H9 (cell line): ENCODE measurements around the gene DPH3. TPM values are rescaled to one million over a fixed set of nuclear protein-coding genes. Genes with fewer than 3 reads are reported as not detected.

Source experiments
- DNase-seq: peaks from one replicate; pipeline ENCODE4 v3.0.0-alpha.2; 2017
- H2AFZ ChIP-seq: one replicate; pipeline ENCODE4 v1.6.1; 2013; ENCODE audit warnings: mild to moderate bottlenecking, low read length, control low read depth, moderate library complexity
- H2AK5ac ChIP-seq: 2 replicates; pipeline ENCODE4 v1.6.1; 2013; ENCODE audit warnings: low read length, control low read depth, mixed read lengths; ENCODE audit not compliant: insufficient read length
- H2BK120ac ChIP-seq: one replicate; pipeline ENCODE4 v1.6.1; 2013; ENCODE audit warnings: low read depth, mild to moderate bottlenecking, low read length, control low read depth, inconsistent platforms; ENCODE audit not compliant: poor library complexity, severe bottlenecking
- H2BK12ac ChIP-seq: 2 replicates; pipeline ENCODE4 v1.6.1; 2013; ENCODE audit warnings: low read length, control low read depth, mixed read lengths, low read depth; ENCODE audit not compliant: insufficient read length
- H2BK15ac ChIP-seq: 2 replicates; pipeline ENCODE4 v1.6.1; 2013; ENCODE audit warnings: low read depth, low read length, control low read depth
- H2BK20ac ChIP-seq: one replicate; pipeline ENCODE4 v1.6.1; 2013; ENCODE audit warnings: low read depth, mild to moderate bottlenecking, low read length, control low read depth, inconsistent platforms; ENCODE audit not compliant: poor library complexity, severe bottlenecking
- H2BK5ac ChIP-seq: 2 replicates; pipeline ENCODE4 v1.6.1; 2013; ENCODE audit warnings: low read length, control low read depth, mixed read lengths; ENCODE audit not compliant: insufficient read length
- H3K14ac ChIP-seq: 2 replicates; pipeline ENCODE4 v1.6.1; 2013; ENCODE audit warnings: low read length, control low read depth; ENCODE audit not compliant: insufficient read depth
- H3K18ac ChIP-seq: 2 replicates; pipeline ENCODE4 v1.6.1; 2013; ENCODE audit warnings: low read depth, mild to moderate bottlenecking, mixed read lengths, low read length, control low read depth; ENCODE audit not compliant: insufficient read length
- H3K23ac ChIP-seq: 2 replicates; pipeline ENCODE4 v1.6.1; 2013; ENCODE audit warnings: low read length, control low read depth, mixed read lengths, low read depth; ENCODE audit not compliant: insufficient read length
- H3K23me2 ChIP-seq: 2 replicates; pipeline ENCODE4 v1.6.1; 2013; ENCODE audit warnings: low read depth, mild to moderate bottlenecking, mixed read lengths, low read length, control low read depth; ENCODE audit not compliant: insufficient read length, poor library complexity, severe bottlenecking
- H3K27ac ChIP-seq: 2 replicates; pipeline ENCODE4 v1.5.1; 2013; ENCODE audit warnings: low read length, control low read depth, mixed read lengths, low read depth; ENCODE audit not compliant: insufficient read length
- H3K27me3 ChIP-seq: 2 replicates; pipeline ENCODE4 v1.6.1; 2013; ENCODE audit warnings: low read length, control low read depth, inconsistent platforms; ENCODE audit not compliant: insufficient read depth
- H3K4ac ChIP-seq: 2 replicates; pipeline ENCODE4 v1.6.1; 2013; ENCODE audit warnings: low read depth, mild to moderate bottlenecking, control low read depth, inconsistent platforms, low read length, moderate library complexity
- H3K4me1 ChIP-seq: 2 replicates; pipeline ENCODE4 v1.6.1; 2013; ENCODE audit warnings: low read length, control low read depth, inconsistent platforms; ENCODE audit not compliant: insufficient read depth
- H3K4me2 ChIP-seq: 2 replicates; pipeline ENCODE4 v1.6.1; 2013; ENCODE audit warnings: low read length, control low read depth, mixed read lengths; ENCODE audit not compliant: insufficient read length, insufficient read depth
- H3K56ac ChIP-seq: 2 replicates; pipeline ENCODE4 v1.6.1; 2013; ENCODE audit warnings: low read depth, mild to moderate bottlenecking, mixed read lengths, low read length, control low read depth; ENCODE audit not compliant: insufficient read length
- H3K79me1 ChIP-seq: 2 replicates; pipeline ENCODE4 v1.6.1; 2013; ENCODE audit warnings: low read depth, mild to moderate bottlenecking, moderate library complexity, low read length, control low read depth, inconsistent platforms; ENCODE audit not compliant: insufficient read depth, poor library complexity, severe bottlenecking
- H3K79me2 ChIP-seq: 2 replicates; pipeline ENCODE4 v1.6.1; 2013; ENCODE audit warnings: low read length, control low read depth, inconsistent platforms; ENCODE audit not compliant: insufficient read depth
- H3K9ac ChIP-seq: 2 replicates; pipeline ENCODE4 v1.6.1; 2013; ENCODE audit warnings: low read length, control low read depth, mixed read lengths; ENCODE audit not compliant: insufficient read length; ENCODE audit errors: extremely low read depth
- H3K9me3 ChIP-seq: one replicate; pipeline ENCODE4 v1.6.1; 2013; ENCODE audit warnings: low read depth, low read length, inconsistent platforms; ENCODE audit not compliant: control insufficient read depth
- H3T11ph ChIP-seq: one replicate; pipeline ENCODE4 v1.6.1; 2013; ENCODE audit warnings: mild to moderate bottlenecking, low read length, control low read depth, inconsistent platforms
- H4K20me1 ChIP-seq: one replicate; pipeline ENCODE4 v1.6.1; 2013; ENCODE audit not compliant: control insufficient read depth, insufficient read length, insufficient read depth
- H4K5ac ChIP-seq: 2 replicates; pipeline ENCODE4 v1.6.1; 2013; ENCODE audit warnings: low read depth, mild to moderate bottlenecking, mixed read lengths, low read length, control low read depth; ENCODE audit not compliant: insufficient read length
- H4K8ac ChIP-seq: replicated peaks from 2 replicates; pipeline ENCODE4 v1.6.1; 2013; ENCODE audit warnings: low read length, control low read depth, mixed read lengths, low read depth; ENCODE audit not compliant: insufficient read length
- H4K91ac ChIP-seq: 2 replicates; pipeline ENCODE4 v1.6.1; 2013; ENCODE audit warnings: low read depth, mild to moderate bottlenecking, moderate library complexity, mixed read lengths, low read length, control low read depth; ENCODE audit not compliant: insufficient read length
- H3K27ac Mint-ChIP-seq, 3 experiments: 2 replicates in 2 of 3; 3 replicates in 1 of 3; pipeline ENCODE4 v1.8.0; 2020 to 2021; ENCODE audit warnings: mixed read lengths in 3 of 3, mild to moderate bottlenecking in 1 of 3, moderate library complexity in 1 of 3
- H3K27me3 Mint-ChIP-seq: 2 replicates; pipeline ENCODE4 v1.8.0; 2021; ENCODE audit warnings: low read depth, mild to moderate bottlenecking, moderate library complexity, mixed read lengths
- H3K36me3 Mint-ChIP-seq, 3 experiments: 2 replicates in 2 of 3; 3 replicates in 1 of 3; pipeline ENCODE4 v1.8.0; 2020 to 2021; ENCODE audit warnings: low read depth in 3 of 3, mixed read lengths in 3 of 3; ENCODE audit not compliant: insufficient read depth in 1 of 3
- H3K4me1 Mint-ChIP-seq, 2 experiments: 2 replicates each; pipeline ENCODE4 v1.8.0; 2020; ENCODE audit warnings: mixed read lengths in 2 of 2
- H3K4me3 Mint-ChIP-seq, 2 experiments: 2 replicates in 1 of 2; 3 replicates in 1 of 2; pipeline ENCODE4 v1.8.0; 2020 to 2021; ENCODE audit warnings: mild to moderate bottlenecking in 2 of 2, mixed read lengths in 2 of 2, moderate library complexity in 1 of 2
- H3K9me3 Mint-ChIP-seq, 2 experiments: 2 replicates in 1 of 2; 3 replicates in 1 of 2; pipeline ENCODE4 v1.8.0; 2020; ENCODE audit warnings: mild to moderate bottlenecking in 2 of 2, mixed read lengths in 2 of 2, moderate library complexity in 1 of 2
- WGBS: extraction: QIAGEN DNeasy Blood & Tissue Kit; methylation state at CpG from one replicate; pipeline ENCODE4 v1.1.7; 2013; ENCODE audit warnings: missing lambda C conversion rate, low lambda C conversion rate, mixed read lengths; ENCODE audit not compliant: insufficient read length; ENCODE audit errors: extremely low coverage; 5-methylcytosine and 5-hydroxymethylcytosine counted together
- total RNA-seq: library from RNA; stranded (reverse); gene quantifications from 2 replicates; pipeline ENCODE4 v1.2.1, GENCODE V29; 2021
- TF ChIP-seq, protein P1 (sequence below): fragments of 200-600 bp; sonication (generic); conservative IDR thresholded peaks from 3 replicates; pipeline ENCODE4 v1.8.0; 2021; ENCODE audit warnings: antibody characterized with exemption, mild to moderate bottlenecking

The DPH3 gene
- total RNA-seq, 1 experiment from 2014 or later, result 36.2 TPM

DNA sequence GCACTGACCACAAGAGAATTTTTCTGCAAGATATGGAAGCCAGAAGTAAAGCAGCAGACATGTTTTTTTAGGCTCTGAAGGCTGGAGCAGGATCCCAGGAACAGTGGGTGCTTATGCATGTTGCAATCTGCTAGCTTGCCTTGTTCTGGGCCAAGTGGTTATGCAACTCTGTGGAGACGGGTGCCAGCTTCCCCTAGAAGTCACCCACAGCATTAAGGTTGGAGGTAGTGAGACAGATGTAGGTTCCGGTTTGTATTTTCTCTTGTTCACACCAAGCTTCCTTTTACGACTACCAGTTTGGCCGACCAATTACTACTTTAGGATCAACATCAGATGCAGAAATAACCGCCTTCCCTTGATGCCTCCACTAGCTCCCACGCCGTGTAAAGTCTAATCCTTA, 11.1 kb downstream of the DPH3 start:
- Histone ChIP-seq H3K9ac (no peak overlapping the region), H3K27ac (no peak overlapping the region), H3K4me2 (no peak overlapping the region), H4K91ac (no peak overlapping the region), H3K4me1 (no peaks in the 10 kb centered on the region), H2AK5ac (no peak overlapping the region), H3K23ac (no peak overlapping the region), H3T11ph (no peak overlapping the region), H2BK12ac (no peak overlapping the region), H2BK15ac (no peak overlapping the region), H3K27me3 (no peaks in the 10 kb centered on the region), H3K9me3 (no peaks in the 10 kb centered on the region), H3K23me2 (no peaks in the 10 kb centered on the region), H3K4ac (no peak overlapping the region), H2BK5ac (no peak overlapping the region), H3K14ac (no peak overlapping the region), H3K56ac (no peak overlapping the region), H4K5ac (no peak overlapping the region), H3K79me2 (no peaks in the 10 kb centered on the region), H3K79me1 (no peaks in the 10 kb centered on the region), H4K20me1 (no peaks in the 10 kb centered on the region), H3K18ac (no peak overlapping the region), H4K8ac (no peak overlapping the region), H2BK20ac (no peak overlapping the region), H2BK120ac (no peak overlapping the region), H2AFZ (no peak overlapping the region)
- H3K4me3 Mint-ChIP-seq, result no peak overlapping the region
- no peaks in the 10 kb centered on the region for H3K9me3 Mint-ChIP-seq
- H3K4me1 Mint-ChIP-seq, result no peaks in the 10 kb centered on the region
- no peak overlapping the region for H3K27ac Mint-ChIP-seq
- no peaks in the 10 kb centered on the region for H3K36me3 Mint-ChIP-seq
- TF ChIP-seq, protein P1, sequence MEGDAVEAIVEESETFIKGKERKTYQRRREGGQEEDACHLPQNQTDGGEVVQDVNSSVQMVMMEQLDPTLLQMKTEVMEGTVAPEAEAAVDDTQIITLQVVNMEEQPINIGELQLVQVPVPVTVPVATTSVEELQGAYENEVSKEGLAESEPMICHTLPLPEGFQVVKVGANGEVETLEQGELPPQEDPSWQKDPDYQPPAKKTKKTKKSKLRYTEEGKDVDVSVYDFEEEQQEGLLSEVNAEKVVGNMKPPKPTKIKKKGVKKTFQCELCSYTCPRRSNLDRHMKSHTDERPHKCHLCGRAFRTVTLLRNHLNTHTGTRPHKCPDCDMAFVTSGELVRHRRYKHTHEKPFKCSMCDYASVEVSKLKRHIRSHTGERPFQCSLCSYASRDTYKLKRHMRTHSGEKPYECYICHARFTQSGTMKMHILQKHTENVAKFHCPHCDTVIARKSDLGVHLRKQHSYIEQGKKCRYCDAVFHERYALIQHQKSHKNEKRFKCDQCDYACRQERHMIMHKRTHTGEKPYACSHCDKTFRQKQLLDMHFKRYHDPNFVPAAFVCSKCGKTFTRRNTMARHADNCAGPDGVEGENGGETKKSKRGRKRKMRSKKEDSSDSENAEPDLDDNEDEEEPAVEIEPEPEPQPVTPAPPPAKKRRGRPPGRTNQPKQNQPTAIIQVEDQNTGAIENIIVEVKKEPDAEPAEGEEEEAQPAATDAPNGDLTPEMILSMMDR, result no peak
- no CpG with 5 or more reads among the region's 7 CpGs for WGBS
- DNase-seq, result no peak
- no peaks in the 10 kb centered on the region; the same call in 1 of the 2 replicates for H3K27me3 Mint-ChIP-seq
